Smooth muscle cell (in vitro differentiated cells): ENCODE data around the gene IDI2. TPM values are rescaled to one million over a fixed set of nuclear protein-coding genes. Genes with fewer than 3 reads are reported as not detected.

Experiments used
- DNase-seq: peaks from one replicate; lab custom pipeline; 2025; ENCODE audit not compliant: unreplicated experiment; lab: John Stamatoyannopoulos, UW
- H2AFZ ChIP-seq: fragments of 200-600 bp; sonication (generic); 2 replicates; pipeline ENCODE4 v1.6.0; 2016; ENCODE audit warnings: antibody characterized with exemption, low read depth, mild to moderate bottlenecking
- H3F3A ChIP-seq: fragments of 200-600 bp; sonication (generic); 2 replicates; pipeline ENCODE4 v1.6.0; 2017; ENCODE audit warnings: antibody characterized with exemption, low read depth
- H3K27ac ChIP-seq: fragments of 200-600 bp; sonication (generic); 2 replicates; pipeline ENCODE4 v1.5.1; 2016; ENCODE audit warnings: low read depth, mild to moderate bottlenecking
- H3K27me3 ChIP-seq: fragments of 200-600 bp; sonication (generic); 2 replicates; pipeline ENCODE4 v1.6.1; 2016; ENCODE audit warnings: low read depth, mild to moderate bottlenecking
- H3K36me3 ChIP-seq: fragments of 200-600 bp; sonication (generic); 2 replicates; pipeline ENCODE4 v1.5.1; 2016; ENCODE audit warnings: low read depth
- H3K4me1 ChIP-seq: fragments of 200-600 bp; sonication (generic); 2 replicates; pipeline ENCODE4 v1.5.1; 2016; ENCODE audit warnings: low read depth
- H3K4me2 ChIP-seq: fragments of 200-600 bp; sonication (generic); 2 replicates; pipeline ENCODE4 v1.6.0; 2016; ENCODE audit warnings: mild to moderate bottlenecking
- H3K4me3 ChIP-seq: fragments of 200-600 bp; sonication (generic); 2 replicates; pipeline ENCODE4 v1.5.1; 2016; ENCODE audit warnings: mild to moderate bottlenecking
- H3K79me2 ChIP-seq: fragments of 200-600 bp; sonication (generic); 2 replicates; pipeline ENCODE4 v1.6.0; 2016; ENCODE audit warnings: low read depth, mild to moderate bottlenecking
- H3K9ac ChIP-seq: fragments of 200-600 bp; sonication (generic); 2 replicates; pipeline ENCODE4 v1.6.0; 2016; ENCODE audit warnings: low read depth
- H3K9me3 ChIP-seq: fragments of 200-600 bp; sonication (generic); replicated peaks from 2 replicates; pipeline ENCODE4 v1.5.1; 2016; ENCODE audit warnings: low read depth
- H4K20me1 ChIP-seq: fragments of 200-600 bp; sonication (generic); 2 replicates; pipeline ENCODE4 v1.6.0; 2016; ENCODE audit warnings: low read depth
- CTCF ChIP-seq: fragments of 200-600 bp; sonication (generic); IDR thresholded peaks from 2 replicates; pipeline ENCODE4 v1.5.1; 2017; ENCODE audit warnings: borderline replicate concordance, mild to moderate bottlenecking, antibody characterized with exemption; ENCODE audit not compliant: insufficient read depth, poor library complexity, severe bottlenecking
- WGBS: methylation state at CpG from one replicate; pipeline ENCODE4 v1.1.7; 2016; ENCODE audit warnings: low lambda C conversion rate; 5-methylcytosine and 5-hydroxymethylcytosine counted together
- polyA plus RNA-seq: library from polyadenylated mRNA; unstranded; fragments of >200 nt; fragmentation: Nextera tagmentation; extraction: Ambion mirVana; gene quantifications from 2 replicates; pipeline ENCODE4 v1.2.1, GENCODE V29; 2016
- total RNA-seq: library from RNA; depleted of rRNA; stranded (reverse); fragments of >200 nt; gene quantifications from 2 replicates; pipeline ENCODE4 v1.2.3, GENCODE V29; 2014

IDI2 gene
- total and polyA plus RNA-seq, 2 experiments from 2014 or later, result not detected

GRCh38 chr10:992871-993270, 32.8 kb downstream of the IDI2 start:
- H3K36me3 ChIP-seq, result peaks cover 18% of the 10 kb centered on the region
- no peaks in the 10 kb centered on the region for H3F3A ChIP-seq
- no peak overlapping the region for H2AFZ ChIP-seq
- H3K4me3 ChIP-seq, result no peak overlapping the region
- H4K20me1 ChIP-seq, result peaks cover 75% of the 10 kb centered on the region
- no peaks in the 10 kb centered on the region for H3K9me3 ChIP-seq
- H3K4me1 ChIP-seq, result peaks cover 8% of the 10 kb centered on the region
- peaks cover 68% of the 10 kb centered on the region for H3K79me2 ChIP-seq
- no peak overlapping the region for H3K4me2 ChIP-seq
- no peak overlapping the region for H3K9ac ChIP-seq
- H3K27ac ChIP-seq, result no peak overlapping the region
- TF ChIP-seq CTCF, result no peak
- H3K27me3 ChIP-seq, result no peaks in the 10 kb centered on the region
- DNase-seq, result no peak

- Histone ChIP-seq H3F3A (no peaks in the 10 kb centered on the region), H3K79me2 (peaks cover 68% of the 10 kb centered on the region), H3K36me3 (peaks cover 18% of the 10 kb centered on the region), H3K27ac (no peak overlapping the region), H2AFZ (no peak overlapping the region), H3K4me1 (peaks cover 8% of the 10 kb centered on the region), H3K4me2 (no peak overlapping the region), H3K9me3 (no peaks in the 10 kb centered on the region), H4K20me1 (peaks cover 75% of the 10 kb centered on the region), H3K4me3 (no peak overlapping the region), H3K27me3 (no peaks in the 10 kb centered on the region), H3K9ac (no peak overlapping the region)
- TF ChIP-seq CTCF, result no peak
- 99% methylated on average over 6 of the region's 6 CpGs for WGBS
- DNase-seq, result no peak
Measured at GRCh38 chr10:992467-992866, 33.2 kb downstream of the IDI2 start.

GRCh38 chr10:990808-991207, 34.9 kb downstream of the IDI2 start:
- Histone ChIP-seq H3K36me3 (peaks cover 15% of the 10 kb centered on the region), H3K79me2 (peaks cover 63% of the 10 kb centered on the region), H3K27me3 (no peaks in the 10 kb centered on the region), H3K4me1 (peaks cover 8% of the 10 kb centered on the region), H3K9me3 (no peaks in the 10 kb centered on the region), H3F3A (no peaks in the 10 kb centered on the region), H3K27ac (no peak overlapping the region), H3K9ac (no peak overlapping the region), H3K4me2 (no peak overlapping the region), H3K4me3 (no peak overlapping the region), H2AFZ (no peak overlapping the region), H4K20me1 (peaks cover 63% of the 10 kb centered on the region)
- WGBS, result 99% methylated on average over 6 of the region's 6 CpGs
- TF ChIP-seq CTCF, result no peak
- no peak for DNase-seq
